A673 (cell line): ENCODE results near the gene NOTCH4. TPM values are rescaled to one million over a fixed set of nuclear protein-coding genes. Genes with fewer than 3 reads are reported as not detected.

ENCODE experiments used
- BruUV-seq: library from RNA; stranded (reverse); fragments of 400-500 nt; replicated peaks from 2 replicates; lab custom pipeline; 2021; lab: Mats Ljungman, UMichigan
- CTCF ChIA-PET: fragments of 300-600 bp; sonication (Branson Sonifier 250); formaldehyde crosslinking; loops from one replicate; lab custom pipeline; 2022; ENCODE audit warnings: antibody characterized with exemption; lab: Charles Lee
- POLR2A ChIA-PET: fragments of 300-600 bp; sonication (Branson Sonifier 250); formaldehyde crosslinking; loops from one replicate; lab custom pipeline; 2022; ENCODE audit warnings: antibody characterized with exemption; ENCODE audit not compliant: low non-redundant PET; lab: Charles Lee
- DNase-seq: peaks from one replicate; pipeline ENCODE4 v3.0.0-alpha.2; 2015; ENCODE audit warnings: low spot score
- H3K27ac ChIP-seq: fragments of 200-600 bp; sonication (generic); 2 replicates; pipeline ENCODE4 v1.5.1; 2016; ENCODE audit warnings: mixed run types, low read depth, mild to moderate bottlenecking, mixed read lengths, antibody characterized with exemption, low read length; ENCODE audit not compliant: poor library complexity, severe bottlenecking
- H3K27me3 ChIP-seq: fragments of 200-600 bp; sonication (generic); replicated peaks from 2 replicates; pipeline ENCODE4 v1.6.1; 2017; ENCODE audit warnings: mixed run types, low read depth, mild to moderate bottlenecking, mixed read lengths, antibody characterized with exemption, low read length; ENCODE audit not compliant: insufficient read depth, poor library complexity
- H3K36me3 ChIP-seq: fragments of 200-600 bp; sonication (generic); 2 replicates; pipeline ENCODE4 v1.6.1; 2016; ENCODE audit warnings: mixed run types, mild to moderate bottlenecking, mixed read lengths, antibody characterized with exemption, low read length; ENCODE audit not compliant: insufficient read depth, poor library complexity, severe bottlenecking
- H3K4me1 ChIP-seq: fragments of 200-600 bp; sonication (generic); 2 replicates; pipeline ENCODE4 v1.6.1; 2017; ENCODE audit warnings: mixed run types, mild to moderate bottlenecking, mixed read lengths, antibody characterized with exemption, low read length; ENCODE audit not compliant: insufficient read depth, poor library complexity, severe bottlenecking
- H3K4me3 ChIP-seq: fragments of 200-600 bp; sonication (generic); 2 replicates; pipeline ENCODE4 v1.5.1; 2016; ENCODE audit warnings: low read depth, mixed run types, mild to moderate bottlenecking, mixed read lengths, low read length; ENCODE audit not compliant: poor library complexity, severe bottlenecking
- H3K9me3 ChIP-seq: fragments of 200-600 bp; sonication (generic); 2 replicates; pipeline ENCODE4 v1.6.1; 2016; ENCODE audit warnings: mixed run types, low read depth, mild to moderate bottlenecking, mixed read lengths, antibody characterized with exemption, low read length; ENCODE audit not compliant: poor library complexity, severe bottlenecking
- CTCF ChIP-seq: fragments of 300-800, 200-600 bp; sonication (generic); conservative IDR thresholded peaks from 2 replicates; pipeline ENCODE4 v1.5.1; 2017; ENCODE audit warnings: low read depth, mild to moderate bottlenecking, antibody characterized with exemption, low read length, moderate library complexity, mixed read lengths
- EZH2 ChIP-seq: fragments of 200-600 bp; sonication (generic); IDR thresholded peaks from 2 replicates; pipeline ENCODE4 v1.6.1; 2017; ENCODE audit warnings: borderline replicate concordance, low read depth, mild to moderate bottlenecking, mixed read lengths, antibody characterized with exemption, low read length; ENCODE audit not compliant: poor library complexity, severe bottlenecking
- intact Hi-C: fragments of 100-400 bp; cut with micrococcal nuclease; formaldehyde crosslinking; loops from one replicate; pipeline ENCODE4 v1.10.0; 2022; ENCODE audit not compliant: unreplicated experiment
- total RNA-seq: library from RNA; stranded (reverse); gene quantifications from 2 replicates; pipeline ENCODE4 v1.2.3, GENCODE V29; 2021

Gene NOTCH4
- total RNA-seq, 1 experiment from 2014 or later: 2.4 TPM

GRCh38 chr6:32168350-32168749 lies 55.5 kb downstream of the NOTCH4 start:
- peak overlapping the region; percentile 16 for H3K27ac ChIP-seq

GRCh38 chr6:32167761-32168262 lies 56.1 kb downstream of the NOTCH4 start:
- TF ChIP-seq CTCF (no peak), EZH2 (no peak)
- DNase-seq: no peak
- H3K36me3 ChIP-seq: peaks cover 47% of the 10 kb centered on the region
- H3K4me3 ChIP-seq: no peak overlapping the region
- POLR2A ChIA-PET: no interaction called here
- intact Hi-C loops: no loop called here
- no peaks in the 10 kb centered on the region for H3K27me3 ChIP-seq
- peak overlapping the region; percentile 16 for H3K27ac ChIP-seq
- CTCF ChIA-PET: no interaction called here
- H3K9me3 ChIP-seq: no peaks in the 10 kb centered on the region
- H3K4me1 ChIP-seq: peaks cover 17% of the 10 kb centered on the region
- TSS peak; percentile 23 for BruUV-seq

More at GRCh38 chr6:32168350-32168749, 55.5 kb downstream of the NOTCH4 start:
- ChIA-PET POLR2A (no interaction called here), CTCF (no interaction called here)
- Histone ChIP-seq H3K36me3 (peaks cover 47% of the 10 kb centered on the region), H3K27me3 (no peaks in the 10 kb centered on the region), H3K9me3 (no peaks in the 10 kb centered on the region), H3K4me1 (peaks cover 14% of the 10 kb centered on the region), H3K4me3 (no peak overlapping the region)
- no peak for DNase-seq
- no peak for TF ChIP-seq CTCF
- no peak for TF ChIP-seq EZH2
- intact Hi-C loops: no loop called here
- TSS peak; percentile 77 for BruUV-seq

GRCh38 chr6:32167154-32167760 lies 56.6 kb downstream of the NOTCH4 start:
- TF ChIP-seq EZH2 (no peak), CTCF (no peak)
- ChIA-PET POLR2A (interaction anchor here (0.5 kb wide), 1 partner anchor 63 kb away, joined by 12 read pairs; no protein-coding TSS in a partner anchor), CTCF (no interaction called here)
- Histone ChIP-seq H3K36me3 (peaks cover 47% of the 10 kb centered on the region), H3K9me3 (no peaks in the 10 kb centered on the region), H3K27ac (no peak overlapping the region), H3K4me1 (peaks cover 17% of the 10 kb centered on the region), H3K27me3 (no peaks in the 10 kb centered on the region), H3K4me3 (no peak overlapping the region)
- DNase-seq: no peak
- no TSS peak for BruUV-seq
- intact Hi-C loops: no loop called here
